Stimulated activated effector memory CD8-positive, alpha-beta T cell treated with anti-CD3 and anti-CD28 coated beads, Interleukin-12 subunit alpha, Interleukin-12 subunit beta, amount 100 ng/mL, for 72 hours (primary cell): ENCODE measurements around the gene TOGARAM2.
"Not testable (repeated sequence)": the region's sequence is repeated elsewhere in the genome, so short reads cannot be mapped to it uniquely, and the experiment has no call there.

ENCODE experiments used
- ATAC-seq: fragments of 150-1000 bp; cut with Tn5 transposase; 2 replicates; pipeline ENCODE4 v1.10.0; 2021
- DNase-seq, 2 donors: peaks; one replicate each; pipeline ENCODE4 v3.0.0; 2021 to 2022; ENCODE audit warnings: low spot score in 2 of 2
- H3K27ac Mint-ChIP-seq: one replicate; pipeline ENCODE4 v1.8.0; 2022; ENCODE audit warnings: mild to moderate bottlenecking, mixed read lengths
- H3K36me3 Mint-ChIP-seq: one replicate; pipeline ENCODE4 v1.8.0; 2022; ENCODE audit warnings: mild to moderate bottlenecking, mixed read lengths
- H3K4me1 Mint-ChIP-seq: one replicate; pipeline ENCODE4 v1.8.0; 2022; ENCODE audit warnings: mixed read lengths
- H3K4me3 Mint-ChIP-seq: one replicate; pipeline ENCODE4 v1.8.0; 2022; ENCODE audit warnings: mild to moderate bottlenecking, mixed read lengths
- H3K9me3 Mint-ChIP-seq: one replicate; pipeline ENCODE4 v1.8.0; 2022; ENCODE audit warnings: mixed read lengths

TOGARAM2 gene

GRCh38 chr2:29074411-29074810, 93.3 kb downstream of the TOGARAM2 start, which contains the start of gene PCARE:
PCARE (minus strand) TSS chr2:29074523; CDS start chr2:29074261, 262 bp downstream.
- no peak for ATAC-seq
- no peak for DNase-seq
- H3K4me1 Mint-ChIP-seq = no peaks in the 10 kb centered on the region
- no peak within 1 kb of the TSS for H3K4me3 Mint-ChIP-seq
- H3K9me3 Mint-ChIP-seq = no peaks in the 10 kb centered on the region
- H3K36me3 Mint-ChIP-seq = no peaks in the 10 kb centered on the region
- H3K27ac Mint-ChIP-seq = no peak within 1 kb of the TSS

GRCh38 chr2:29075894-29076705, 95.0 kb downstream of the TOGARAM2 start:
- H3K4me1 Mint-ChIP-seq = no peaks in the 10 kb centered on the region
- no peaks in the 10 kb centered on the region for H3K9me3 Mint-ChIP-seq
- ATAC-seq (no peak), DNase-seq (no peak)
- H3K4me3 Mint-ChIP-seq = no peak overlapping the region
- H3K36me3 Mint-ChIP-seq = no peaks in the 10 kb centered on the region
- H3K27ac Mint-ChIP-seq = no peak overlapping the region

GRCh38 chr2:29079887-29080286, 98.8 kb downstream of the TOGARAM2 start:
- no peak overlapping the region for H3K4me3 Mint-ChIP-seq
- no peaks in the 10 kb centered on the region for H3K36me3 Mint-ChIP-seq
- no peaks in the 10 kb centered on the region for H3K4me1 Mint-ChIP-seq
- no peak overlapping the region for H3K27ac Mint-ChIP-seq
- H3K9me3 Mint-ChIP-seq = no peaks in the 10 kb centered on the region
- ATAC-seq (no peak), DNase-seq (no peak)

DNA sequence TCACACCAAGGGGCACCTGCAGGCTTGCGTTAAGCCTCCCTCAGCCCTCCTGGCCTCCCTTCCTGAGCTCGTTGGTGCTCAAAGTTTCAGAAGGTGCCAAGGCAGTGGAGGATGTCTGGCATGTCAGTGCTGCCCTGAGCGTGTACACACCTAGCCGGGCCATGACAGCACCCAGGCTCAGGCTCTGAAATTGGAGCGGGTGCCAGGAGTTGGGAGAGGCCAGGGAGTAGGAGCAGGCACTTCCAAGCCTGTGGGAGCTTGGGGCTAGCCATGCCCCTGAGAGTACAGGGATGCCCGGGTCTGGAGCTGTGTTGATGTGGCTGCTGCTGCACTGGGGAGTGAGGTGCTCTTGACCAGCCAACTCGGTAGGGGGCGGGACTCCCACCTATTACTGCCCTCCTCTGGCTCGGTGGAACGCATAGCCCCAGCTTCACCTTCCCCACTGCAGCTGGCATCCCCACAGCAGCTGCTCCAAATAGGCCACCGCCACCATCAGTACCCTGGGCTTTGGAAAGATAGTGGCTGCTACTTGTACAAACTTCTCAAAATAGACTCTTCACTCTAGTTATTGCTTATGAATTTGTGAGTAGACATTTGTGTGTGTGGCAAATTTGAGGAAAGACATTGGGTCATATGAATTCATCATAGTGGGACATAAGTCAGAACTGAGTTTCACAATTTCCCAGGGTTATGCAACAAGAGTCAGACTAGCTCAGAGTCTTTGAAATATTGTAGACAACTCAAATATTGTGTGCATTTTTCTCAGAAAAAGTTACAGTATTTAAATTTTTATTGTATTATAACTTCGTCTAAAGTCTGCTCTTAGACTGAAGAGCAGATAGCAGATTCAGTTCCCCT, 100.0 kb downstream of the TOGARAM2 start:
- no peak for ATAC-seq
- no peak for DNase-seq
- no peaks in the 10 kb centered on the region for H3K9me3 Mint-ChIP-seq
- no peak overlapping the region for H3K4me3 Mint-ChIP-seq
- no peaks in the 10 kb centered on the region for H3K36me3 Mint-ChIP-seq
- H3K4me1 Mint-ChIP-seq = no peaks in the 10 kb centered on the region
- H3K27ac Mint-ChIP-seq = no peak overlapping the region

- no peak for DNase-seq
- no peak overlapping the region for H3K4me3 Mint-ChIP-seq
Measured at GRCh38 chr2:29082804-29083495, 101.9 kb downstream of the TOGARAM2 start.

GRCh38 chr2:29084554-29084953, 103.5 kb downstream of the TOGARAM2 start:
- H3K4me1 Mint-ChIP-seq = no peaks in the 10 kb centered on the region
- DNase-seq (no peak), ATAC-seq (no peak)
- no peak overlapping the region for H3K27ac Mint-ChIP-seq
- no peak overlapping the region for H3K4me3 Mint-ChIP-seq
- no peaks in the 10 kb centered on the region for H3K9me3 Mint-ChIP-seq
- no peaks in the 10 kb centered on the region for H3K36me3 Mint-ChIP-seq

More at GRCh38 chr2:29082804-29083495, 101.9 kb downstream of the TOGARAM2 start:
- Mint-ChIP-seq H3K36me3 (no peaks in the 10 kb centered on the region), H3K27ac (no peak overlapping the region), H3K4me1 (no peaks in the 10 kb centered on the region), H3K9me3 (no peaks in the 10 kb centered on the region)
- ATAC-seq = no peak

GRCh38 chr2:29090311-29090710, 109.2 kb downstream of the TOGARAM2 start:
- H3K36me3 Mint-ChIP-seq, H3K27ac Mint-ChIP-seq: not testable (repeated sequence)

GRCh38 chr2:29096969-29097368, 115.9 kb downstream of the TOGARAM2 start:
- ATAC-seq (no peak), DNase-seq (no peak)
- H3K4me3 Mint-ChIP-seq = no peak overlapping the region
- H3K9me3 Mint-ChIP-seq = no peaks in the 10 kb centered on the region
- no peaks in the 10 kb centered on the region for H3K36me3 Mint-ChIP-seq
- no peaks in the 10 kb centered on the region for H3K4me1 Mint-ChIP-seq
- peak overlapping the region; percentile 14 for H3K27ac Mint-ChIP-seq

More at GRCh38 chr2:29090311-29090710, 109.2 kb downstream of the TOGARAM2 start:
- ATAC-seq, H3K4me1 Mint-ChIP-seq, H3K9me3 Mint-ChIP-seq, DNase-seq, H3K4me3 Mint-ChIP-seq: not testable (repeated sequence)

GRCh38 chr2:29097569-29097968, 116.5 kb downstream of the TOGARAM2 start:
- ATAC-seq (no peak), DNase-seq (no peak)
- H3K4me1 Mint-ChIP-seq = no peaks in the 10 kb centered on the region
- H3K27ac Mint-ChIP-seq = no peak overlapping the region
- no peaks in the 10 kb centered on the region for H3K9me3 Mint-ChIP-seq
- H3K36me3 Mint-ChIP-seq = no peaks in the 10 kb centered on the region
- no peak overlapping the region for H3K4me3 Mint-ChIP-seq

- H3K9me3 Mint-ChIP-seq = no peaks in the 10 kb centered on the region
- ATAC-seq (no peak), DNase-seq (no peak)
Measured at GRCh38 chr2:29100564-29100963, 119.5 kb downstream of the TOGARAM2 start.

More at GRCh38 chr2:29100564-29100963, 119.5 kb downstream of the TOGARAM2 start:
- Mint-ChIP-seq H3K27ac (no peak overlapping the region), H3K4me1 (no peaks in the 10 kb centered on the region), H3K4me3 (no peak overlapping the region), H3K36me3 (no peaks in the 10 kb centered on the region)
